Psoas muscle (tissue), 8 donors: ENCODE results near the gene SERPINA4. TPM values are rescaled to one million over a fixed set of nuclear protein-coding genes. Genes with fewer than 3 reads are reported as not detected.

ENCODE experiments used
- ATAC-seq, 4 donors: fragments of 200-7000 bp; cut with Tn5 transposase; one replicate each; pipeline ENCODE4 v1.9.1; 2020; ENCODE audit warnings: moderate library complexity in 3 of 4, mild to moderate bottlenecking in 2 of 4
- DNase-seq, 2 donors: peaks; one replicate each; pipeline ENCODE4 v3.0.0-alpha.2; 2020
- H3K27ac ChIP-seq: fragments of 200-600 bp; one replicate; pipeline ENCODE4 v1.8.0; 2022
- H3K27me3 ChIP-seq, 3 donors: fragments of 200-600 bp in 1 of 3; one replicate each; pipeline versions ENCODE4 v1.6.1 to v1.8.0; 2013 to 2022; ENCODE audit warnings: low read length in 2 of 3, mild to moderate bottlenecking in 2 of 3, moderate library complexity in 1 of 3; ENCODE audit not compliant: insufficient read depth in 3 of 3
- H3K36me3 ChIP-seq, 2 donors: fragments of 200-600 bp in 1 of 2; one replicate each; pipeline versions ENCODE4 v1.6.1 to v1.8.0; 2013 to 2022; ENCODE audit warnings: low read depth in 1 of 2, mild to moderate bottlenecking in 1 of 2, moderate library complexity in 1 of 2; ENCODE audit not compliant: insufficient read depth in 1 of 2
- H3K4me1 ChIP-seq: fragments of 200-600 bp; one replicate; pipeline ENCODE4 v1.8.0; 2022
- H3K4me3 ChIP-seq: fragments of 200-600 bp; one replicate; pipeline ENCODE4 v1.8.0; 2022; ENCODE audit warnings: mild to moderate bottlenecking
- H3K9me3 ChIP-seq: fragments of 200-600 bp; one replicate; pipeline ENCODE4 v1.8.0; 2022
- CTCF ChIP-seq: fragments of 200-600 bp; IDR thresholded peaks from one replicate; pipeline ENCODE4 v1.8.0; 2022; ENCODE audit warnings: antibody characterized with exemption
- WGBS, 3 donors: extraction: QIAGEN DNeasy Blood & Tissue Kit; methylation state at CpG; one replicate each; pipeline versions ENCODE4 v1.1.6 to v1.1.7; 2013; 5-methylcytosine and 5-hydroxymethylcytosine counted together
- intact Hi-C, 2 donors: fragments of 100-400 bp; cut with DNase I; formaldehyde crosslinking; loops; one replicate each; pipeline versions ENCODE4 v1.11.0 to v1.14.2; 2022
- polyA plus RNA-seq, 3 donors: library from polyadenylated mRNA; stranded (reverse); fragments of 200-250 nt; gene quantifications; one replicate each; pipeline ENCODE4 v1.2.3, GENCODE V29; 2013
- total RNA-seq, 4 donors: library from RNA; stranded (reverse); fragmentation: NEBNext Ultra II Directional in 2 of 4; extraction: Animal tissue kit (Norgen Biotek cat#: 25700) in 2 of 4; gene quantifications; one replicate each; pipeline versions ENCODE4 v1.2.1 to v1.2.4, GENCODE V29; 2021 to 2023
- donor health status: healthy with polysubstance abuse.
- donor health status: DM: no; HTN: no; CAD: no; lungs with moderate emphysema.
- donor health status: Bipolar disorder and iron deficiency.
- donor health status: healthy.
- donor health status: DM: yes; HTN: yes; CAD: no.
- donor health status: DM: no; HTN: no; CAD: no.
- donor health status: DM: no; HTN: no; CAD: no.
- donor health status: DM: yes; HTN: yes; CAD: no.

The SERPINA4 gene
- total and polyA plus RNA-seq, 7 donors = not detected

- H3K27me3 ChIP-seq = no peaks in the 10 kb centered on the region
These were observed 16.5 kb upstream of the SERPINA4 start for GRCh38 chr14:94544726-94545125.

GRCh38 chr14:94545131-94545841, 16.0 kb upstream of the SERPINA4 start:
- WGBS, 3 donors = 59 to 68% (median 60%) methylated on average over 15 of the region's 15 CpGs
- intact Hi-C loops = no loop called here
- ATAC-seq (no peak), DNase-seq (no peak)
- no peaks in the 10 kb centered on the region for H3K27me3 ChIP-seq
- no peak overlapping the region for H3K27ac ChIP-seq
- H3K4me1 ChIP-seq = no peaks in the 10 kb centered on the region
- no peaks in the 10 kb centered on the region for H3K9me3 ChIP-seq
- no peak overlapping the region for H3K4me3 ChIP-seq
- TF ChIP-seq CTCF = no peak
- no peaks in the 10 kb centered on the region for H3K36me3 ChIP-seq

More at GRCh38 chr14:94544726-94545125, 16.5 kb upstream of the SERPINA4 start:
- DNase-seq (no peak), ATAC-seq (no peak)
- no peaks in the 10 kb centered on the region for H3K36me3 ChIP-seq
- intact Hi-C loops = no loop called here
- TF ChIP-seq CTCF = no peak
- no peaks in the 10 kb centered on the region for H3K4me1 ChIP-seq
- no peak overlapping the region for H3K4me3 ChIP-seq
- 61 to 72% (median 64%) methylated on average over 7 of the region's 7 CpGs for WGBS, 3 donors
- H3K27ac ChIP-seq = no peak overlapping the region
- H3K9me3 ChIP-seq = no peaks in the 10 kb centered on the region

- ATAC-seq (no peak), DNase-seq (no peak)
- no peak for TF ChIP-seq CTCF
- Histone ChIP-seq H3K4me3 (no peak overlapping the region), H3K27me3 (no peaks in the 10 kb centered on the region), H3K27ac (no peak overlapping the region), H3K9me3 (no peaks in the 10 kb centered on the region), H3K4me1 (no peaks in the 10 kb centered on the region), H3K36me3 (no peaks in the 10 kb centered on the region)
- intact Hi-C loops = no loop called here
- WGBS, 3 donors = 85 to 91% (median 87%) methylated on average over 8 of the region's 8 CpGs
These were observed 14.0 kb upstream of the SERPINA4 start for GRCh38 chr14:94547151-94547680.

GRCh38 chr14:94547726-94548125, 13.5 kb upstream of the SERPINA4 start:
- Histone ChIP-seq H3K4me1 (no peaks in the 10 kb centered on the region), H3K4me3 (no peak overlapping the region), H3K9me3 (no peaks in the 10 kb centered on the region), H3K27ac (no peak overlapping the region), H3K27me3 (no peaks in the 10 kb centered on the region), H3K36me3 (no peaks in the 10 kb centered on the region)
- no peak for ATAC-seq
- intact Hi-C loops = no loop called here
- WGBS, 3 donors = 69 to 84% (median 77%) methylated on average over 4 of the region's 4 CpGs
- no peak for DNase-seq
- TF ChIP-seq CTCF = no peak
